A204.1 (cell line): ENCODE measurements around the gene SPEG.
"Not testable (repeated sequence)": the region's sequence is repeated elsewhere in the genome, so short reads cannot be mapped to it uniquely, and the experiment has no call there.

ENCODE experiments used
- FAIRE-seq: peaks from 2 replicates; lab custom pipeline; 2012; peaks lifted over from hg19 to GRCh38; lab: Jason Lieb, UNC

SPEG gene

DNA sequence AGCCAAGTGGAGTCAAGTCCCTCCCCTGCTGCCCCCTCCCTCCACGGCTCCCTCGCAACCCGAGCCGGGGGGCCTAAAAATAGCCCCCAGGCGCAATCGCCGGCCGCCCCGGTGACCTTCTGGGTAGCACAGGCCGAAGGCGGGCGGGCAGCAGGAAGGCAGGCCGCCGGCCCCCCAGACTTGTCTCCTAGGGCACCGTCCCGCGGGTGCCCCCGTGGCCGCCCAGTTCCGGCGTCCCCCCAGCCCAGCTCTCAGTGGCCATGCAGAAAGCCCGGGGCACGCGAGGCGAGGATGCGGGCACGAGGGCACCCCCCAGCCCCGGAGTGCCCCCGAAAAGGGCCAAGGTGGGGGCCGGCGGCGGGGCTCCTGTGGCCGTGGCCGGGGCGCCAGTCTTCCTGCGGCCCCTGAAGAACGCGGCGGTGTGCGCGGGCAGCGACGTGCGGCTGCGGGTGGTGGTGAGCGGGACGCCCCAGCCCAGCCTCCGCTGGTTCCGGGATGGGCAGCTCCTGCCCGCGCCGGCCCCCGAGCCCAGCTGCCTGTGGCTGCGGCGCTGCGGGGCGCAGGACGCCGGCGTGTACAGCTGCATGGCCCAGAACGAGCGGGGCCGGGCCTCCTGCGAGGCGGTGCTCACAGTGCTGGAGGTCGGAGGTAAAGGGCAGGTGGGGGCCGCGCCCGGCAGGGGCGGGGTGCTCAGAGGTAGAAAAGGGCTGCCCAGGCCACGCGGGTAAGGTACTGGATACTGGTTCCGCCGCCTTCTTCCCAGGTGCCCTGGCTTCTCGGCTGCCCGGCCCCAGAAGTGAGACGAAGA, at the start of gene SPEG:
TSS of gene SPEG (plus strand) at position 126 of the 808 bp plus-strand sequence. CDS start at position 261, 135 bp downstream.
- FAIRE-seq = no peak

- no peak for FAIRE-seq
Observed at GRCh38 chr2:219384859-219385258, 49.8 kb upstream of the SPEG start.

- FAIRE-seq = no peak
Observed at GRCh38 chr2:219385958-219386520, 48.6 kb upstream of the SPEG start.

DNA sequence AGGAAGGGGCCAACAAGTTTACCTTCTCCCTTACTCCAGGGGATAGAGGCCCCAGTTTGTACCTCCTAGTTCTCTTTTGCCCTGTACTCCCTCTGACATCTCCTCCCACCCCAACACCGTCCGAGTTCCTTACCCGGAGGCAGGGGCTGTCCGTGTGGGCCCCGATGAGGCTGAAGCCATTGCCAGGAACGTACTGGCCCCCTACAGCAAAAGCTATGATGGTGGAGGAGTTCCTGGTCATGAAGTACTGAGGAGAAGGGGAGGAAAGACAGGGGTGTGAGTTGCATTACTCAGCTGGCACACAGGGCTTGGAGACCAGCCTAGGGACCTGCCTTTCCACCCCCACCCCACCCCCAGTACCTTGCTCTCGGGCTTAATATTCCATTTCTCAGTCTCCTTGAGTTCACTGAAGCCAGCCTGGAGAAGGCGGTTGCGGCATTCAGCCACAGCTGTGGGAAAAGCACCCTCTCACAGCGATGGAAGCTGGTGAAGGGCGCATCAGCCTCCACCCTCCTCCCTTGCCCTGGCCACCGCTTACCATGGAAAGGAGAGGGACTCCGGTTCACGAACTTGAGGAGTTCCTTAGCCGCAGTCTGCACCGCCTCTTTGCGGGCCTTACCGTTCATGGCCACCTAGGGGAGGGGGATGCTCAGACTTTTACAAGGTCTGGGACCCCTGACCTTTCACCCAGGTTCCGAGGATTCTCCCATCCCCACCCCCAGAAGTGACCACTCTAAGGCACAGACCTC, 47.9 kb upstream of the SPEG start:
- FAIRE-seq = no peak

- no peak for FAIRE-seq
Observed at GRCh38 chr2:219387306-219388120, 47.1 kb upstream of the SPEG start, which contains the start of gene DNPEP. DNPEP (minus strand) TSS chr2:219387912; CDS start chr2:219387794, 118 bp downstream.

GRCh38 chr2:219388121-219388906, 46.3 kb upstream of the SPEG start:
- no peak for FAIRE-seq

DNA sequence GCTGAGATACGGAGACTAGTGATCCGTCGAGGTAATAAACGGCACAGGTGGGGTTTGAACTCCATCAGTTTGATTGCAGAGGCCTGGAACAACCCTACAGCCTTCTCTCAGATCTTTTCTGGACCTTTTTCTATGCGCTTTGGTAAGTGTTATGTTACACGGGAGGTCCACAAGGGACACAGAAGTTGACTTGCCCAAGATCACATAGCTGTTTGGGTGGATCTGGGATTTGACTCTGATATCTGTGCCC, 45.8 kb upstream of the SPEG start:
- FAIRE-seq = no peak

DNA sequence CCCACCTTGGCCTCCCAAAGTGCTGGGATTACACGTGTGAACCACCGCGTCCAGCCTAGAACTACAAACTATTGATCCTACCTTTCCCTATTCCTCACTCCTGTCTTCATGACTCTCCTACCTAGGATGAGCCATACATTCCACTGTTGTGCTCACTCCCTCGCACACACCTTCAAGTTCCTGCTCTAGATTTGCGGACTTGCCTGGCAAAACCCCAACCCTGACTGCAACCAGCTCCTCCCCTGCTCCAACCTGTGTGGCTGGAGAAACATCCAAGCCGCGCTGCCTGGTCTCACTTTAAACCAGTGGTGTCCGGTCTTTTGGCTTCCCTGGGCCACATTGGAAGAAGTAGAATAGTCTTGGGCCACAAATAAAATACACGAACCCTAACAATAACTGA, 41.9 kb upstream of the SPEG start:
- no peak for FAIRE-seq

DNA sequence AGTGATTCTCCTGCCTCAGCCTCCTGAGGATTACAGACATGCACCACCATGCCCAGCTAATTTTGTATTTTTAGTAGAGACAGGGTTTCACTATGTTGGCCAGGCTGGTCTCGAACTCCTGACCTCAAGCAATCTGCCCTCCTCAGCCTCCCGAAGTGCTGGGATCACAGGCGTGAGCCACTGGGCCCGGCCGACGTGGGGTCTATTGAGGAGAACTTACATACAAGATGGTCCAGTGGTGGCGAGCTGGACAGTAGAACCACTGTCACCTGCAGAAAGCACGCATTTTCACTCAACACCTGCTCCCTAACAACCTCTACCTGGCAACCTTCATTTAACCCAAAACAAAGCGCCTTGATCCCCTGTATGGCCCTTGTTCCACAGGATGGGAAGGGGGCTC, 39.6 kb upstream of the SPEG start:
- FAIRE-seq = not testable (repeated sequence)

DNA sequence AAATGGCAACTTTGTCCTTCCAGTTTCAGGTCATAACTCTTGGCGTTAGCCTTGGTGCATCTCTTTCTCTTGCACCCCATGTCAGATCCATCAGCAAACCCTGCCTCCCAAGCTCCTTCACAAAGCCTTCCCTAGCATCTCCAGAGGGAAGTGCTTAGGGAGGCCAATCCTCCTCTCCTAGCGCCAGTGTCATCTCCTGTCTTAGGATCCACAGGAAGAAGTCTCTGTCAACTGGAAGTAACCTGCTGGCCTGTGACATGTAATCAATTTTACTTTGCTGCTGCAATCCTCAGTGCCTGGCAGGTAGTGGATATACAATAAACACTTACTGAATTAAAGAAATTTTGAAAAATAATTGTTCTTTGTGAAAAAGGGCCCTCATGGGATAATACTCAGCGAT, 39.0 kb upstream of the SPEG start:
- FAIRE-seq = no peak

- FAIRE-seq = no peak
Observed at GRCh38 chr2:219396863-219397457, 37.7 kb upstream of the SPEG start.

DNA sequence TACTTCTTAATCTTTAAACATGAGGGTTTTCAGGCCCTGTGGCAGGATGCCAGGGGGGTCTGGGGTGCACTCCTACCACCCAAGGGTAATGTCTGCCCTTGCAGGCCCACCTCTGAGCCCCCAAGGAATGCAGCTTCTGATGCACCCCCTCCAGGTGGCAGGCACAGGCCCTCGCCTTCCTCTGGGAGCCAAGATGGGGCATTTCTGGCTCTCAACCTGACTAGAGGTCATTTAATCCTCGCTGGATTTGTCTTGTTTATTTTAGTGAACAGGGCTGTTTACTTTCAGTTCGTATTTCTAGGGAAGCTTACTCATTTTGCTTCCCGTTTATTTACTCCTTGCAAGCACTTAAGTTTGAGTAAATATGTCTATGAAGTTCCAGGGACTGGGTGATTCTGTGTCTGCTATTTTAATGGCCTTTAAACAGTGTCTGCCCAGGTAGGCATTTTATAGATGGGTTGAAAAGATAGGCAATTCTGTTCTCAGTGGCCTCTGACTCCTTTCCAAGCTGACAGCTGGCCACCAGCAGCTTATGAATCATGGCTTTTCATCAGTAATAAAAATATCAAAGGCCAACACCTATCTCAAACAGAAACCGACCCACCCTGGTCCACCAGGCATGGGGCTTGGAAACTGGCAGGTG, 35.8 kb upstream of the SPEG start:
- no peak for FAIRE-seq

GRCh38 chr2:219399716-219400478, 34.7 kb upstream of the SPEG start:
- FAIRE-seq = no peak

DNA sequence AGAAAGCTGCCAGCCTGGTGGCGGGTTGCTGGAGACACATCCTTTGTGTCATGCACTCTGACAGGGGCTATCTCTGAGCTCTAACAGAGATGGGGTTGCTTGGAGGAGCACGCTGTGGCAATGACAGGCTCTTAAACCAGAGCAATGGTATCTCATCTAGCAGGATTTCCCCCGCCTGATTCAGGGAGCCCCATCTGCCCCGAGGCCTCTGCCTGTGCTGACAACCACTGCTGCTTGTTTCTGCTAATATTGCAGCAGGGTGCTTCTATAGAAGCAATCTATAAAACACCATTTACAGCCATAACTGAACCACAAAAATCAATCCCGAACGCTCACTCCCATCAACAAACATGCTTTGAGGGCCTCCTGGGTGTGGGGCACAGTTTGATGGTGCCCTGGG, 34.1 kb upstream of the SPEG start:
- no peak for FAIRE-seq

GRCh38 chr2:219401606-219402005, 33.0 kb upstream of the SPEG start:
- FAIRE-seq = no peak

GRCh38 chr2:219402665-219403515, 31.8 kb upstream of the SPEG start:
- peak; percentile 92 for FAIRE-seq

DNA sequence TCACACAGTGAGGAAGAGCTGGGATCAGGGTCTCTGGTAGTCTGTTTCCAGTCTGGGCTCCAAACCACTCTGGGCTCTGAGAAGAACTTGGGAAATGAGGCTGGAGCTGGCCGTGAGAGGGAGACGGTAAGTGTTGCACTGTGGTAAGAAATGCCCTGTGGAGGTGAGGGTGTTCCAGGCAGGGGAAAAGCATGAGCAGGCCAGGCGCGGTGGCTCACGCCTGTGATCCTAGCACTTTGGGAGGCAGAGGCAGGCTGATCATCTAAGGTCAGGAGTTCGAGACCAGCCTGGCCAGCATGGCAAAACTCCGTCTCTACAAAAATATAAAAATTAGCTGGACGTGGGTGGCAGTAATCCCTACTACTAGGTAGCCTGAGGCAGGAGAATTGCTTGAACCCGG, 30.8 kb upstream of the SPEG start:
- no peak for FAIRE-seq

- no peak for FAIRE-seq
Observed at GRCh38 chr2:219404291-219404910, 30.2 kb upstream of the SPEG start.

DNA sequence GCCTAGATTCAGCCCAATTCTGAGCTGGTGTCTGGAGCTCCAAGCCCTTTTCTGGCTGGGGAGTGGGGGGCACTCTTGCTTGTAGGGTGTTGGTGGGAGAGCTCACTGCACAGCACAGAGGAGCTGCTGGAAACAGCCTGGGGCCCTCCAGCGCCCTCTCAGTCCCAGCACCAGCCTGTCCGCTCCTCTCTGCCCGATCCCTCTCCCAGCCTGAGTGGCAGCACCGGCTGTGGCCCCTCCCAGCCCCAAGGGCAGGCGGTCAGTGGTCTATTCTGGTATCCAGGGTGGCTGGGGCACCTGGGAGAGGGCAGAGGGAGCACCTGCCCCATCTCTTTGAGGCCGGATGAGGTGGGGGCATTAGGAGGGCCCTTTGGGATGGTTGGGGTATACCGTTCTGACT, 29.7 kb upstream of the SPEG start:
- FAIRE-seq = no peak
